ENCODE results near the gene MAML1.

The MAML1 gene

DNA sequence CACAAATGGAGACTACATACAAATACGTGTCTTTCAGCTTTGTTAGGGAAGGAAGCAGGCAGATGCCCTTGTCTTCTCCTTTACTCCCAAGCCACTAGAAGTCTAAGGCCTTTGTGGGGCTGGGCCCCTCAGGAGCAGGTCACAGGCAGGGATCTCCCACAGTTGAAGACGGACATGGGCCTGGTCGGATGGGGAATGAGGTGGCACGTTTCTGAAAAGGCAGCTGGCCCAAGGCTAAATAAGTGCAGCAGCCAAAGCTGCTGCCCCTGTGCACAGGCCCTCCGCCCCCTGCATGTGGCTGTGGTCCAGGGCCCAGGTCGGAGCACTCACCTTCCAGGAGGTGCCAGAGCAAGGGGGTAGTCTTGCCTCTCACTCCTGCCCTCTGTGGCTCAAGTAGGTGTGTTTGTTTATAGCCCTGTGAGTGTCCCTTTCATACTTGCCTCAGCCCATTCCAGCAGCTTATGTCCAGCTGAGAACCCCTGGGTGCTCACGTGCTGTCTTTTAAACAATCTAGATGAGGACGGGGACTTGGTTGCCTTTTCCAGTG, 89.9 kb downstream of the MAML1 start:
- no peak for DNase-seq (ENCODE audit: low read depth)
- TF ChIP-seq CTCF (IDR thresholded peaks at IDR 0.05; ENCODE audit: insufficient read depth, low read depth, low read length, missing control alignments) = no peak
- peak overlapping the region; percentile 73 for H3K4me3 ChIP-seq (ENCODE audit: low read length)

GRCh38 chr5:179823937-179824744, 91.5 kb downstream of the MAML1 start:
- no peak overlapping the region for H3K4me3 ChIP-seq (ENCODE audit: low read length)
- TF ChIP-seq CTCF (IDR thresholded peaks at IDR 0.05; ENCODE audit: insufficient read depth, low read depth, low read length, missing control alignments) = no peak
- no peak for DNase-seq (ENCODE audit: low read depth)

DNA sequence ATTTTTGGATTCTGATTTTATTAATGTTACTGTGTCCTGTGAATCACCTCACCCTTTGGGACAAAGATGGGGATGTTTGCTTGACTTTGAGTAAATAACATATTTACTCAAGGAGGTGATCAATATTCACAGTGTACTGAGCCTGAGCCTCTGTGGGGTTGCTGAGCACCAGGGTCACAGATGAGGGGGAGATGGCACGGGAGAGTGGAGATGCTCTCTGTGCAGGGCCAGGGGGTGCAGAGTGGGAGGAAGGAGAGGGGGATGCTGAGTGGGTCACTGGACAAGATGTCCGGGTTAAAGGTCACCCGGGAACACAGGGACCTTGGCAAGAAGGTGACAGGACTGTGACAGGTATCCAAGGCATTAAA, 92.1 kb downstream of the MAML1 start:
- no peak overlapping the region for H3K4me3 ChIP-seq (ENCODE audit: low read length)
- DNase-seq (ENCODE audit: low read depth) = no peak
- TF ChIP-seq CTCF (IDR thresholded peaks at IDR 0.05; ENCODE audit: insufficient read depth, low read depth, low read length, missing control alignments) = no peak

- TF ChIP-seq CTCF (IDR thresholded peaks at IDR 0.05; ENCODE audit: insufficient read depth, low read depth, low read length, missing control alignments) = no peak
- no peak for DNase-seq (ENCODE audit: low read depth)
- no peak overlapping the region for H3K4me3 ChIP-seq (ENCODE audit: low read length)
Measured at GRCh38 chr5:179825655-179826182, 93.1 kb downstream of the MAML1 start.
